ENCODE measurements around the gene TMEM213.

DNA sequence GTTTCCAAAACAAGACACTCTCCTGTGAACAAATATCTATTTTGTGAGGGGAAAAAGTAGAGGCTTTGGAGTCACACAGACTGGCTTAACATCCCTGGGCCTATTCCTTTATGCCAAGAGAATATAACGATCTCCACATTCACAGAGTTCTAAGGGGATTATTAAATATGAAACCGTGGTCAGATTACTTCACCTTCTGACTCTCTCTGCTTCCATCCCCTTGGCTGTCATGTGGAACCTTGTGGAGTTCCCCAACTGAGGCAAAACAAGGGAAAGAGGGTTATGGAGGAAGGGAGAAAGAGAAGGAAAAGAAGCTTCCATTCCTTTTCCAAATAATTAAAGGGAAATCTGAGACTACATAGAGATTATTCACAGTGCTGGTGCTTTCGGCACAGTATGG, 55.7 kb downstream of the TMEM213 start:
- TF ChIP-seq, protein P1, sequence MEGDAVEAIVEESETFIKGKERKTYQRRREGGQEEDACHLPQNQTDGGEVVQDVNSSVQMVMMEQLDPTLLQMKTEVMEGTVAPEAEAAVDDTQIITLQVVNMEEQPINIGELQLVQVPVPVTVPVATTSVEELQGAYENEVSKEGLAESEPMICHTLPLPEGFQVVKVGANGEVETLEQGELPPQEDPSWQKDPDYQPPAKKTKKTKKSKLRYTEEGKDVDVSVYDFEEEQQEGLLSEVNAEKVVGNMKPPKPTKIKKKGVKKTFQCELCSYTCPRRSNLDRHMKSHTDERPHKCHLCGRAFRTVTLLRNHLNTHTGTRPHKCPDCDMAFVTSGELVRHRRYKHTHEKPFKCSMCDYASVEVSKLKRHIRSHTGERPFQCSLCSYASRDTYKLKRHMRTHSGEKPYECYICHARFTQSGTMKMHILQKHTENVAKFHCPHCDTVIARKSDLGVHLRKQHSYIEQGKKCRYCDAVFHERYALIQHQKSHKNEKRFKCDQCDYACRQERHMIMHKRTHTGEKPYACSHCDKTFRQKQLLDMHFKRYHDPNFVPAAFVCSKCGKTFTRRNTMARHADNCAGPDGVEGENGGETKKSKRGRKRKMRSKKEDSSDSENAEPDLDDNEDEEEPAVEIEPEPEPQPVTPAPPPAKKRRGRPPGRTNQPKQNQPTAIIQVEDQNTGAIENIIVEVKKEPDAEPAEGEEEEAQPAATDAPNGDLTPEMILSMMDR (conservative IDR thresholded peaks at IDR 0.05 in 1 of 2, IDR thresholded peaks at IDR 0.05 in 1 of 2; ENCODE audit: low read depth in 1 of 2, low read length in 2 of 2), result no peak
- TF ChIP-seq EZH2 (IDR thresholded peaks at IDR 0.05; ENCODE audit: low read length, missing control alignments), result no peak
